AG04449 (cell line): ENCODE measurements around the gene NAIF1.
A peak's percentile ranks its signal among the peaks of the same experiment; 100 is the strongest.

ENCODE experiments used
- CTCF ChIA-PET: fragments of 350-600 bp; formaldehyde crosslinking; extraction: SDS; loops from one replicate; lab custom pipeline; 2021; ENCODE audit warnings: antibody characterized with exemption; lab: Yijun Ruan, JAX
- POLR2A ChIA-PET: fragments of 400-600, 350-600 bp; formaldehyde crosslinking; extraction: SDS; loops from one replicate; lab custom pipeline; 2020; ENCODE audit warnings: antibody characterized with exemption, inconsistent platforms; lab: Yijun Ruan, JAX
- DNase-seq: peaks from one replicate; pipeline ENCODE4 v3.0.0-alpha.2; 2010; ENCODE audit warnings: low read depth, low spot score
- H3K4me3 ChIP-seq: 2 replicates; pipeline ENCODE4 v1.5.1; 2011; ENCODE audit warnings: low read depth, mild to moderate bottlenecking, control low read depth, low read length
- TF ChIP-seq, protein P1 (sequence below): IDR thresholded peaks from one replicate; pipeline ENCODE4 v1.5.1; 2011; ENCODE audit warnings: mild to moderate bottlenecking, moderate library complexity, low read length, control low read depth, inconsistent platforms; ENCODE audit not compliant: insufficient read depth; ENCODE audit errors: missing control alignments

The NAIF1 gene

DNA sequence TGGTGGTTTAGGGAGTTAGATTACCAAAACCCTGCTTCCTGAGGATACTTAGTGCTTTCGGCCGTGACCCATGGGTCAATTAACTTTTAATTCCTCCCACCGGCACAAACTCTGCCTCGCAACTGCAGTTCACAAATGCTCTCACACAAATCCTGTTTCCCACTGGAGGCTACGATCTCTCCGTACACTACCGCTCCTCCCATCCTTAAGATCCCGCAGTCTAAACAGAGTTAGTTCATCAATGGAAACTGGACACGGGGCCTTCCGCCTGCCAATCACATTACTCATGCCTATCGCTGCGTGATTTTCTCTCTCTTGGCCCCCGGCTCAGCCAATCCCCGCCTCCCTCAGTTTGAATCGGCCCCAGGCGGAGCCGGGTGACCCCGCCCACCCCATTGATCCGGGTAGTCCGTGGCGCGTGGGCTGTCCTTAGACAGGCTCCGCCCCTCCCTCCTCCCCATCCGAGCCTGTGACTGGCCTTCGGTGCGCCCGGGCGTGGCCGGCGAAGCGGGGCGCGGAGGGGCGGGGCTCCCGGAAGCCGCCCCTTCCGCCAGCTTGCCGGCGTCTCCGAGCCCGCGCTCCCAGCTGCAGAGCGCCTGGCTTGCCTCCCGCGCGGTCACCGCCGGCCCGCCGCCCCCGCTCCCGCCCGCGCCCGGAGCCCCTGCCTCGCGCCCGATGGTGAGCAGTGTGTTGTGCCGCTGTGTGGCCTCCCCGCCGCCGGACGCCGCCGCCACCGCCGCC is 695 bp upstream of the NAIF1 start, which contains the start of gene SLC25A25:
Gene SLC25A25, plus strand, starts transcription at position 588 of the 741 bp plus-strand sequence. Its CDS starts 88 bp downstream, at position 676.
- H3K4me3 ChIP-seq = peak within 1 kb of the TSS; percentile 80
- POLR2A ChIA-PET = interaction anchor here (0.6 to 2.3 kb wide), 5 partner anchors 9 to 95 kb away, joined by 3 to 7 read pairs (median 5); partner anchors contain the start of gene EEIG1
- peak; percentile 92 for DNase-seq
- TF ChIP-seq, protein P1, sequence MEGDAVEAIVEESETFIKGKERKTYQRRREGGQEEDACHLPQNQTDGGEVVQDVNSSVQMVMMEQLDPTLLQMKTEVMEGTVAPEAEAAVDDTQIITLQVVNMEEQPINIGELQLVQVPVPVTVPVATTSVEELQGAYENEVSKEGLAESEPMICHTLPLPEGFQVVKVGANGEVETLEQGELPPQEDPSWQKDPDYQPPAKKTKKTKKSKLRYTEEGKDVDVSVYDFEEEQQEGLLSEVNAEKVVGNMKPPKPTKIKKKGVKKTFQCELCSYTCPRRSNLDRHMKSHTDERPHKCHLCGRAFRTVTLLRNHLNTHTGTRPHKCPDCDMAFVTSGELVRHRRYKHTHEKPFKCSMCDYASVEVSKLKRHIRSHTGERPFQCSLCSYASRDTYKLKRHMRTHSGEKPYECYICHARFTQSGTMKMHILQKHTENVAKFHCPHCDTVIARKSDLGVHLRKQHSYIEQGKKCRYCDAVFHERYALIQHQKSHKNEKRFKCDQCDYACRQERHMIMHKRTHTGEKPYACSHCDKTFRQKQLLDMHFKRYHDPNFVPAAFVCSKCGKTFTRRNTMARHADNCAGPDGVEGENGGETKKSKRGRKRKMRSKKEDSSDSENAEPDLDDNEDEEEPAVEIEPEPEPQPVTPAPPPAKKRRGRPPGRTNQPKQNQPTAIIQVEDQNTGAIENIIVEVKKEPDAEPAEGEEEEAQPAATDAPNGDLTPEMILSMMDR = no peak
- CTCF ChIA-PET = interaction anchor here (0.9 to 3.0 kb wide), 6 partner anchors 16 to 125 kb away, joined by 3 to 12 read pairs (median 4); no protein-coding TSS in a partner anchor

DNA sequence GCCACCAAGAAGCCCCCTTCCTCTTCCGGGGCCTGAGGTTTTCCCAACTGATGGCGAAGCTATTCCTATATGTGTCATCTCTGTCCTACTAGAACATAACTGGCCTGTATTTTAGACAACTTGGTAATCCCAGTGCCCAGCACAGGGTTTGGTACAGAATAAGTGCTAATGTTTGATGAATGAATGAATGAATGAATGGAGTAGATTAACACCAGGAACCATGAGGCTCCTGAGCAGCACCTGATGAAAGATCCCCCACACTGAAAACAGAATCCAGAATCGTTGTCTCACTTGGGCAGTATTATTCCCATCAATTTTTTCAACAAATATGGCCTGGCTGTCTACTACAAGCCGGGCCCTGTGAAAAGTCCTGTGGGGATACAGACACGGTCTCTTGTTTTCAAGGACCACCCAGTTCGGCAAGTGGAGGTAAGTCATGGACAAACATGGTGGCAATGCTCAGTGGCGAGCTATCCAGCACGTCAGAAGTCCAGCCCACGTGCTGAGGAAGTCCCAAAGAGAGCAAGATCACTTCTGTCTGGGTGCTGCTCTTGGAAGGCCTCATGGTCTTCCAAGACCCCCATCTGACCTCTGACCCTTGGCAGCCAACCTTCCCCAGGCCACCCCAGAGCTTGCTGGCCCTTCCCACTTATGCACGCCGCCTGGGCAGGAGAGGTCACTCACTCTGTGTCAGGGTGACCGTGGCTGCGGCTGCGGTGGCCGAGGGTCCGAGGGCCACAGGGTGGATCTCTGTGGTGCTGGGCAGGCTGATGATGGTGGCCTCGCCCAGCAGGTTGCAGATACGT is 1.0 kb downstream of the NAIF1 start:
- TF ChIP-seq, protein P1 = no peak
- peak overlapping the region; percentile 59 for H3K4me3 ChIP-seq
- ChIA-PET POLR2A (interaction anchor here (2.2 to 2.3 kb wide), 2 partner anchors 32 to 86 kb away, joined by 5 to 7 read pairs; partner anchors contain the start of gene EEIG1), CTCF (interaction anchor here (1.0 to 3.0 kb wide), 4 partner anchors 31 to 481 kb away, joined by 3 to 12 read pairs (median 4); no protein-coding TSS in a partner anchor)
- DNase-seq = no peak

DNA sequence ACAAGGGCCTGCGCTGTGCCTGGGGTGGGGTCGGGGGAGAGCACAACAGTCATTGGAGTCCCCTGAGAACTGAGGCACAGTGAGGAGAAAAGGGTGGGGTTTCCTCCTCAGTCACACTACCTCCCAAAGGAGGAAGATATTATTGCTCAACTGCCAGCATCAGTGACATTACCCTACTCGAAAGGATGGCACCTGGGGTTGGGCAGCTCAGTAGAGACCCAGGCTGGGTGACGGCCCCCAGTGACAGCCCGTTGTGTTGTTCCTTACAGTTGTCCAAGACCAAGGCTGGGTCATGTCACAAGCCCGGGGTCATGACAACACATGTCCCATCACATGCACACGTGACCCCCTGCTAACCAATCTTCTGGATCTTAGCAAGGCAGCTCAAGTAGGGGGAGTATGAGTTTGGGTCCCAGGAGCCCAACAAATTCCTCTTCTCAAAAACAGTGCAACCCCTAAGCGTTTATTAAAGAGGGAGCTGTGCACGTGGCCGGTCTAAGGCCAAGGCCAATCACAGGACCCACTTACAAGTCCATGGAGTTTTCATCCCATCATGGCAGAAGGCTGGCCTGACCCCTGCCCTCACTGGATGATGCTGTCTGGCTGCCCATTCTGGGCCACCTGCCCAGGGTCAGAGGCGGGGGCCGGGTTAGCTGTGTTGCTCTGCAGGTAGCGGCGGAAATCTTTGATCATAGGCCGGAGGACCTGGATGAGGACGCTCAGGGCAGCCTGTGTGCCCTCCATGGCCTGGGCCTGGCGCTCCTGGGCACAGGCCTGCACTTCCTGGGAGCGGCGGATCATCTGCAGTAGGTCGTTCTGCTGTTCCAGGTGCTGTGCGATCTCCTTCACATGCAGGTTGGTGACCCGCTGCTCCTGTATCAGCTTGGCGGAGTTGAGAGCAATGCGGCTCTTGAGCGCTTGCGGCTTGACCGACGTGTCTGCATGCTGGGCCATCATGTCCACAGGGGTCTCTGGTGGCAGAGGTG is 4.0 kb downstream of the NAIF1 start:
- H3K4me3 ChIP-seq = no peak overlapping the region
- ChIA-PET POLR2A (no interaction called here), CTCF (interaction anchor here (0.8 to 1.7 kb wide), 3 partner anchors 27 to 55 kb away, joined by 3 to 5 read pairs (median 3); no protein-coding TSS in a partner anchor)
- TF ChIP-seq, protein P1 = no peak
- no peak for DNase-seq

DNA sequence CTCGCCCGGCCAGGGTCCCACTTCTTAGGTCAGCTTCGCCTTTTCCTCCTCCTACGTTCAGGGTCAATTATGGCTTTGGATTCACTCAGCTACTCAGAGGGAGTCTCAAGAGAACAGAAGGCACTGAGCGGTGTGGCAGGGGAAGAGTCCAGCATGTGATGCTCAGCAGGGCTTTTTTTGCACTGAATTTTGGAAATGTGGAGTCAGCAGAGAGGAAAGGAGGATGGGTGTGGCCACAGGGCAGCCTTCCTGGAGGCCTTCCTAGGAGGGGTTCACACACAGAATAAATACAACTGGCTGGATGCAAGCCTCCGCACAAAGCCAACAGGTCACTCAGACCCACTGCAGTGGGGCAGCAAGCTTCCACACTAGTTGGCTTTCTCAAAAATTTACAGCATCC is 4.8 kb downstream of the NAIF1 start:
- DNase-seq = no peak
- TF ChIP-seq, protein P1 = no peak
- POLR2A ChIA-PET = no interaction called here
- CTCF ChIA-PET = interaction anchor here (0.8 kb wide), 1 partner anchor 27 kb away, joined by 3 read pairs; no protein-coding TSS in a partner anchor
- H3K4me3 ChIP-seq = no peak overlapping the region

DNA sequence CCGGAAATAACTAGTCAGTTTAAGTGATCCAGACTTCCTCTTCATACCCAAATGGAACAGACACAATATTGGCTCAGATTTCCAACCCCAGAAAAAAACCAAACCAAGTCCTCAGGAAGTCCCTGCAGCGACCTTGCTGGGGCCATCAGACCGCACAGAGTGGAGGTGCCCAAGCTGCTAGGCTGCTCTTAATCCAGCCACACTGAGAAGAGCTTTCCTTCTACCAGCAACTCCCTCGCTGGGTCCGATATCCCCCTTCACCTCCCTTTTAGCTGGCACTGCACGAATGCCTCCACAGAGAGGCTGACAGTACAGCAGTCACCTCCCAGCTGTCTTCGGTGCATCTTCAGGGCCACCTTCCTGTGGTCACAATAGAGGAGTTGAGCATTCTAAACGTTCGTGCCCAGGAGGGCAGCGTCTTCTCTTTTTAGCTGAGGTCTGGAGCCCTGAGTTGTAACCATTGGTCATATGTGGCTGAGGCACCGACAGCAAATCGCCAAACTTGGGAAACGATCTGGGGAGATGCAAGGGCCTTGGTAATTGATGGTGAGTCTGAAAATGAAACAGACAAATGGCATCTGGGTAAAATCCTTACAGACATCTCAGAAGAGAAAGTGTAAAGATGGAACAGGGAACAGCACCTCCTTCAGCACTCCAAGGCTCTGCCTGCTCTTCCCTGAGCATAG is 5.7 kb downstream of the NAIF1 start:
- ChIA-PET POLR2A (no interaction called here), CTCF (no interaction called here)
- no peak overlapping the region for H3K4me3 ChIP-seq
- DNase-seq = no peak
- TF ChIP-seq, protein P1 = no peak
